Stomach smooth muscle (tissue), 2 donors: ENCODE measurements around the gene PLD2.
"Not testable (repeated sequence)": the region's sequence is repeated elsewhere in the genome, so short reads cannot be mapped to it uniquely, and the experiment has no call there.

Source experiments
- H3K27ac ChIP-seq: one replicate; pipeline ENCODE4 v1.7.0; 2013; ENCODE audit warnings: mild to moderate bottlenecking, low read length, inconsistent platforms
- H3K27me3 ChIP-seq, 2 donors: one replicate each; pipeline ENCODE4 v1.7.0; 2013; ENCODE audit warnings: low read length in 2 of 2; ENCODE audit not compliant: insufficient read depth in 2 of 2, control insufficient read depth in 1 of 2
- H3K36me3 ChIP-seq, 2 donors: one replicate each; pipeline ENCODE4 v1.7.0; 2013; ENCODE audit warnings: low read length in 2 of 2; ENCODE audit not compliant: control insufficient read depth in 2 of 2, insufficient read depth in 2 of 2
- H3K4me1 ChIP-seq: one replicate; pipeline ENCODE4 v1.7.0; 2013; ENCODE audit warnings: low read length; ENCODE audit not compliant: control insufficient read depth, insufficient read depth
- H3K4me3 ChIP-seq, 2 donors: one replicate each; pipeline ENCODE4 v1.7.0; 2013; ENCODE audit warnings: low read length in 2 of 2
- H3K9ac ChIP-seq, 2 donors: one replicate each; pipeline ENCODE4 v1.7.0; 2013; ENCODE audit warnings: low read length in 2 of 2, mild to moderate bottlenecking in 1 of 2
- H3K9me3 ChIP-seq, 2 donors: one replicate each; pipeline ENCODE4 v1.7.0; 2013; ENCODE audit warnings: low read length in 2 of 2; ENCODE audit not compliant: control insufficient read depth in 2 of 2
- donor health status: healthy.
- donor health status: Pancreatic carcinoma.

Gene PLD2

GRCh38 chr17:4858068-4858881 lies 51.3 kb downstream of the PLD2 start:
- H3K27ac ChIP-seq = peak overlapping the region; percentile 24
- no peak overlapping the region for H3K4me3 ChIP-seq
- peaks cover 0 to 10% of the 10 kb centered on the region in 2 donors for H3K36me3 ChIP-seq
- no peak overlapping the region for H3K9ac ChIP-seq
- no peaks in the 10 kb centered on the region for H3K27me3 ChIP-seq
- H3K9me3 ChIP-seq = no peaks in the 10 kb centered on the region
- peaks cover 17% of the 10 kb centered on the region for H3K4me1 ChIP-seq

- peak overlapping the region in 1 of 2 donors; percentile 13 for H3K9ac ChIP-seq
- peaks cover 0 to 10% of the 10 kb centered on the region in 2 donors for H3K36me3 ChIP-seq
- no peak overlapping the region for H3K27ac ChIP-seq
- H3K9me3 ChIP-seq = no peaks in the 10 kb centered on the region
- H3K27me3 ChIP-seq = no peaks in the 10 kb centered on the region
- H3K4me1 ChIP-seq = peaks cover 17% of the 10 kb centered on the region
- no peak overlapping the region for H3K4me3 ChIP-seq
These were observed 51.9 kb downstream of the PLD2 start for GRCh38 chr17:4858882-4859260.

GRCh38 chr17:4859816-4860625 lies 53.1 kb downstream of the PLD2 start:
- H3K9ac ChIP-seq = no peak overlapping the region
- peaks cover 0 to 9% of the 10 kb centered on the region in 2 donors for H3K36me3 ChIP-seq
- H3K27ac ChIP-seq = no peak overlapping the region
- no peaks in the 10 kb centered on the region for H3K27me3 ChIP-seq
- no peaks in the 10 kb centered on the region for H3K9me3 ChIP-seq
- peaks cover 17% of the 10 kb centered on the region for H3K4me1 ChIP-seq
- H3K4me3 ChIP-seq = no peak overlapping the region

GRCh38 chr17:4860651-4861050 lies 53.7 kb downstream of the PLD2 start:
- no peak overlapping the region for H3K4me3 ChIP-seq
- H3K36me3 ChIP-seq = peaks cover 0 to 9% of the 10 kb centered on the region in 2 donors
- no peaks in the 10 kb centered on the region for H3K9me3 ChIP-seq
- no peak overlapping the region for H3K27ac ChIP-seq
- peaks cover 17% of the 10 kb centered on the region for H3K4me1 ChIP-seq
- H3K9ac ChIP-seq = no peak overlapping the region
- no peaks in the 10 kb centered on the region for H3K27me3 ChIP-seq

GRCh38 chr17:4861052-4861451 lies 54.1 kb downstream of the PLD2 start:
- no peak overlapping the region for H3K4me3 ChIP-seq
- no peak overlapping the region for H3K27ac ChIP-seq
- H3K4me1 ChIP-seq = peaks cover 17% of the 10 kb centered on the region
- no peaks in the 10 kb centered on the region for H3K27me3 ChIP-seq
- peaks cover 0 to 8% of the 10 kb centered on the region in 2 donors for H3K36me3 ChIP-seq
- H3K9me3 ChIP-seq = no peaks in the 10 kb centered on the region
- H3K9ac ChIP-seq = no peak overlapping the region

GRCh38 chr17:4862720-4863119 lies 55.8 kb downstream of the PLD2 start:
- Histone ChIP-seq H3K9ac (no peak overlapping the region), H3K4me3 (no peak overlapping the region), H3K36me3 (peaks cover 0 to 6% of the 10 kb centered on the region in 2 donors), H3K27ac (no peak overlapping the region), H3K27me3 (no peaks in the 10 kb centered on the region), H3K9me3 (no peaks in the 10 kb centered on the region), H3K4me1 (peaks cover 17% of the 10 kb centered on the region)

- Histone ChIP-seq H3K4me3 (no peak overlapping the region), H3K36me3 (peaks cover 0 to 6% of the 10 kb centered on the region in 2 donors), H3K27ac (no peak overlapping the region), H3K9me3 (no peaks in the 10 kb centered on the region), H3K4me1 (peaks cover 14% of the 10 kb centered on the region), H3K27me3 (no peaks in the 10 kb centered on the region), H3K9ac (no peak overlapping the region)
These were observed 56.4 kb downstream of the PLD2 start for GRCh38 chr17:4863321-4863720.

- H3K27ac ChIP-seq, H3K9ac ChIP-seq, H3K4me1 ChIP-seq, H3K9me3 ChIP-seq, H3K36me3 ChIP-seq, H3K4me3 ChIP-seq, H3K27me3 ChIP-seq: not testable (repeated sequence)
These were observed 60.6 kb downstream of the PLD2 start for GRCh38 chr17:4867535-4867934.

GRCh38 chr17:4869058-4869998 lies 62.4 kb downstream of the PLD2 start:
- not testable (repeated sequence) for H3K27me3 ChIP-seq, H3K27ac ChIP-seq, H3K9me3 ChIP-seq, H3K9ac ChIP-seq, H3K4me1 ChIP-seq, H3K36me3 ChIP-seq, H3K4me3 ChIP-seq

GRCh38 chr17:4870855-4871254 lies 63.9 kb downstream of the PLD2 start:
- Histone ChIP-seq H3K9me3 (no peaks in the 10 kb centered on the region), H3K4me3 (no peak overlapping the region), H3K36me3 (no peaks in the 10 kb centered on the region), H3K4me1 (no peaks in the 10 kb centered on the region), H3K27ac (no peak overlapping the region), H3K27me3 (no peaks in the 10 kb centered on the region), H3K9ac (no peak overlapping the region)
